HG03060 (cell line): ENCODE data around the gene MAML3.

Experiments used
- ATAC-seq: cut with Tn5 transposase; IDR thresholded peaks from one replicate; pipeline ENCODE4 v1.9.1; 2021; ENCODE audit warnings: low read depth, moderate number of reproducible peaks; ENCODE audit not compliant: unreplicated experiment

Gene MAML3

DNA sequence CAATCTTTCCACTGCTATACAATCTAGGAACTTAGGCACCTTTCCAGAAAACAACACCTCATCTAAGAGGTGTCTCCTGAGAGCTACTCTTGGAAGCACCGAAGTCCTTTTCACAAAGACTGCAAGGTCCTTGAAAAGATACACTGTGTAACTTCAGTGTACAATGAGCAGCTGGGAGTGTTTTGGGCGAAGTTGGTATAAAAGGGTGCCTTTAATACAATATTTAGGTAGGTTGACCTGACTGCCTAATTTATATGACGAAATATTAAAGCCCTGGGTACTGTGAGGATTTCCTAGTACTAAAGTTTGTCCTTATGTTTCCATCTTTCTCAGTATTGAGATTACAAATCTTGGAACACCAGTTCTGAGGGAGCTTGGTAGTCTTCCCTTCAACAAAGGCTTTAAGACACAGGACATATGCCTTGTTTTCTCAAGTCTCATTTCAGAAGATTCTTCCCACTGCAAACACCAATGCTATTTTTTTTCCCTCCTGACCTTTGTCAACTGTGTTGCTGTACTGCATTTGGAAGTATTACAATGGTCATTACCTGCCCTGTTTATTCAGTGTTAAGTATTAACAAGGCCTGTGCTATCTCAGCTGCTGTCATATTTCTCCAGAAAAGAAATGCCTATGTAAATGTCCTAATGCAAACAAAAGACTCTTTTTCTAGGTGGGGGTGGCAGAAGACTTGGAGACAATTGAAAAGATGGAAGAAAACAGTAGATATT lies 134.2 kb downstream of the MAML3 start:
- ATAC-seq = no peak

DNA sequence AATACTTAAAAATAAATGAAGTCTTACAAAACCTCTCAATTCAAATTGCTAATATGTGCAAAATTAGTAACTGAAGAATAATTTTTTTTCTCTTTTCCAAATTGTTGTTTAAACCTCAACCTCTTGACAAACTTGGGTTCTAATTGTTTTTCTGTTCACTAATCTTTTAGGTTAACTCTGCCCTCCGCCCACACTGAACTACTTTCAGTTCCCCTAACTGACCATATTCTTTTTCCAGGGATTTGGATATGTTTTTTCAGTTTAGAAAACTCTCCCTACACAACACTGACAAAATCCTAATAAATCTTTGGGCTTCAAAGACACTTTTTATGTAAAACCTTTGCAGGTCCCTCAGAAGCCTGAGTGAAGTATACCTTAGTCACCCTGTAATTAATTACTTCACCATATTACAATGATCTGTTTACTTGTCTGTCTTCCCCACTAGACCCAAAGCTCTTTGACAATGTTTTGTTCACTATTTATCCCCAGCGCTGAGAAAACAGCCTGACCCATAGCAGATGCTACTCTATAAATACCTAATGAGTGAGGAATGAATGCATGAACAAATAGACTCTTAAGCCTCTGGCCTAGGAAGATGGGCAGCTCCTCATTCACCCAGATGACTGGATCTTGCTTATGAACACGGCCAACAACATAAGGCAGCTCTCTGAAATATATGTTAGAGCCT lies 134.9 kb downstream of the MAML3 start:
- ATAC-seq = no peak

DNA sequence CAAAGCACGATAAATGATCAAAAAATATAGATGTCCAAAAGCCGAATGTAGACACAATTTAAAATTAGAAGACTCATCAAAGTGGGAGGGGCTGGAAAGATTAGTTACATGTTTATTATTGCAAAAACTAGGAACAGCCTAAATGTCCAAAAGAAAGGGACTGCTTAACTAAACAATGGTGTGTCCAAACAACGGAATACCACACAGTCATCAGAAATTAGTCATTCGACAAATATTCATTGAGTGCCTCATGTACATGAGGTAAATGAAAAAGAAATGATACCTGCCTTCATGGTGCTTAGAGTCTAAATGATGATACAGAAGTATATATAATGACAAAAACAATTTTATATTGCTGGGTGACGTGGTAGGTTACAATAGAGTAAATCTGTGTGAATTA lies 139.7 kb downstream of the MAML3 start:
- ATAC-seq = no peak

DNA sequence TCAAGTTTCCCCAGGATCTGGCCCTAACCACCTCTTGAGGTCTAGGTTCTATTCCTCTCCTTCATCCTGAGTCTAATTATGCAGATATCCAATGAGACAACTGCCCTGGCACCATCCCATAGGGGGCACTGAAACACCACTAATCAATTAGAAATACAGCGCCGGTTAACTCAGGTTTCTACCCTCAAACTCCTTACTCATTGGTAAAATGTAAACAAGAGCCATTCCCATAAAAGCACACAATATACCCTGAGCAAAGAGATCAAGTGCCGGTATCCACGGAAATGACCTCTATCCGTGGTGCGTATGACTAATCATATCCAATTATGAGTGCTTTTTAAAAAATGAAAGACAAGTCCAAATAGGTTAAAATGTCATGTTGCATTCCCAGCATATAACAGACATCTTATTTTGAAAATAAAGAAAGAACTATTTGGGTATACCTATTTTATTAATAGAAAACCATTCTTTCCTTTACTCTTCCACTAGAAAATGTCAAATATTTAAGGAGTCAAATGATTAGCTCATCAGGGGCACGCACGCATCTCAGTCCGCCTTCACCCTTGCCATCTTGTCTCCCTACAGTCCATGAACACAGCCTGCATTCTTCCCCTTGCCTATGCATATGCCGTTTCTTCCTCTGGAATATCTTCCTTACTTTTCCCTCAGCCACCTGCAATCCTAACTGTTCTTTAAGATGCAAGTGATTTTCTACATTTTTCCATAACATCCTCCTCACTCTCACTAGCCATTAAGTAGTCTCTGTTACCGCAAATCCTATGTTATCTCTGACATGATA lies 141.1 kb downstream of the MAML3 start:
- ATAC-seq = no peak

DNA sequence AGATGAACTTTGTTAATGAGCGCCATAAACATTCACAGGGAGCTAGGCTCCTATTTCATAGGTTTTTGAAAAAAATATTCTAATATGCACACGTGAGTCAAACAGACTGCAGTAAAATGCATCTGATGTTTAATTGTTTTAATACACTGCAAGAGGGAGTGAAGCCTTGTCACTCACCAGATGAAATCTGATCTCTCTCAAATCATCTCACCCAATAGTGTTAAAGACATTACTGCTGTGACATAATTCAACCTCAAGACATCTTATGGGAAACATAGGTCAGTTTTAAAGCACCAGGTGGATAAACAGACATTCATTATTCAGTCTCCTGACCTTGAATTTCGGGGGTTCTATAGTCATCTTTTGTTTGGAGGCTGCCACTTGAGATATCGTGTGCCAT lies 148.3 kb downstream of the MAML3 start:
- no peak for ATAC-seq

DNA sequence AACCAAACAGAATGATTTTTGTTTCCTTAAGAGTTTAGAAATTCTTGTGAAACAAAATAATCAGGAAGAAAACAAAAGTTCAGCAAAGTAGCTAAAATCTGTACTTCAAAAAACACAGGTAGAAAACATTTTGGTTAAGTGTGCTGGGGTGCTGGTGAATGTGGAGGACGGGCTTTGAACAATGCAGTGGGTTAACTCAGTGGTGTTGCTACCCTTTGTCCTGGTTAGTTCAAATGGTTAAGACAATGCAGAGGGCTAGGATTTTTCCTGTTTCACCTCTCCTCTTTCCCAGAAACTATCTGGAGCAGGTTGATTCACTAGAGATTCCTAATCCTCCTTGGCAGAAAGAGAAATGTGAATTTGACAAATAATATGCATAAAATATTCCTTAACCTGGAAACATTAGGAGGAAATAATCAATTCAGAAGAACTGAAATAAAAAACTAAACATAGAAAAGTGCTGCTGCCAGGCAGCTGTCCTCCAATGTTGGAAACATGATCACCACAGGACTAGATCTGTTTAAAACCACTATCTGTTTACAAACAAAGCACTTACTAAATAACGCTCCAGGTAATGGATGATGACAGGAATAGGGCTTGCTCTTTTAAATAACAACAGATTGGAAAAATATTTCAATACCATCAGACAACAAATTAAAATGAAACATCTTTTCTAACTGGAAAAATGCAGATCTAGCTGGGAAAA lies 148.9 kb downstream of the MAML3 start:
- ATAC-seq = no peak

DNA sequence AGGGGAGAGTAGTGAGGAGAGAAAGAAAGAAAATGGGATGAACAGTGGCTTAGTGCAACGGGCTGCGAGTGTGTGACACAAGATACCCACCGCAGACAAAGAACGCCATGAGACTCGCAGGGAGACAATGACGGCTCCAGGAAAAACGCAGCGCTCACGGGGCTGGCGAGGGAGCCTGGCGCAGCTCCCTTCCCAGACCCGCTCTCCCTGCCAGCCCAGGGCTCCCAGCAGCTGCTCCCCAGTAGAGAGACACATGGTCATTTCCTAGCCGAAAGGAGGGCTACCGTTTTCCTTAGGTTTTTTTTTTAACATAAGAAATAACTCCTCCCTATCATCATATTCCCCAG lies 149.5 kb downstream of the MAML3 start:
- no peak for ATAC-seq

DNA sequence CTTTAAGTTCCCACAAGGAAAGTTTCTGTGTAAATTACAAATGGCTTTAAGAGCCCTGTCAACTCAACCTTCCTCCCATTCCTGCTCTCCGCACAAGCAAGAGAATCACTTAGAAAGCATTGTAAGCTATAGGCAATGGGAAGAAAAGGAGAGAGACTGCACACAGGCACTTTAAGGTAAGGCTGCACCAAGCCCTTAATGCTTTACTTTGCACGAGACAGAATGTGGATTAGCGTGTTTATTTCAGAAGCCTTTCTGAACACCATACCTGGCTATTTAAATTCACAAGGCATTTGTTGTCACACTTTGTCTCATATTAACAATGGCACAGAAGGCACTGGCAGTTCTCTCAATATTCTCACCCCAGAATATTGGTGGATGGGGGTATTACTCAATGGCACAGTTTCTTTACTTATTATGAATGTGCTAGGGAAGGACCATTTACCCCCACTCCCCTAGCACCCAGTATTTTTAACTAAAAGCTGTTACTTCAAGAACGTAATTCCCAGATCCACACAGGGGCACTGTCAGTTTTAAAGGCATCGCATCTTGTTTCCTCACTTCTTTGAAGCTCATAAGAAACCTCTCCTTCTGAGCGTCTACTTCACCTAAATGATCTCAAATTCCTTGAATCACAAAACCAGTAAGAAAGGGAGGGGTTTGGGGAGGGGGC lies 150.0 kb downstream of the MAML3 start:
- ATAC-seq = no peak

DNA sequence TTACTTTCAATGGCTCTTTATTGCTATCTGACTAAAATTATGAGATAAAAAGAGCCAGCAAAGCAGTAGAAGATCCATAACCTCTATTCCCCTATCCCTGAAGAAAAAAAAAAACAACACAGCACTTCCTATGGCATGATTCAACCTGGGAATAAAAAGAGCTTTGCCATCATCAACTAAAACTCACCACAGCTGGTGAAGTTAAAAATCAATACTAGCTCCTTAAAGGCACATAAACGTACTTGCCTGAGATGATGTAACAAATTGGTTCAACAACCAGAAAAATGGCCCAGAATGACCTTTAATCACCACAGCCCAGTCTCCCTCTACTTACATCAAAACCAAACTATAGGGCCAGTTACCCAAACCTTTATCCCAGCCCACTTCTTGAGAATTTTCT lies 153.8 kb downstream of the MAML3 start:
- no peak for ATAC-seq

DNA sequence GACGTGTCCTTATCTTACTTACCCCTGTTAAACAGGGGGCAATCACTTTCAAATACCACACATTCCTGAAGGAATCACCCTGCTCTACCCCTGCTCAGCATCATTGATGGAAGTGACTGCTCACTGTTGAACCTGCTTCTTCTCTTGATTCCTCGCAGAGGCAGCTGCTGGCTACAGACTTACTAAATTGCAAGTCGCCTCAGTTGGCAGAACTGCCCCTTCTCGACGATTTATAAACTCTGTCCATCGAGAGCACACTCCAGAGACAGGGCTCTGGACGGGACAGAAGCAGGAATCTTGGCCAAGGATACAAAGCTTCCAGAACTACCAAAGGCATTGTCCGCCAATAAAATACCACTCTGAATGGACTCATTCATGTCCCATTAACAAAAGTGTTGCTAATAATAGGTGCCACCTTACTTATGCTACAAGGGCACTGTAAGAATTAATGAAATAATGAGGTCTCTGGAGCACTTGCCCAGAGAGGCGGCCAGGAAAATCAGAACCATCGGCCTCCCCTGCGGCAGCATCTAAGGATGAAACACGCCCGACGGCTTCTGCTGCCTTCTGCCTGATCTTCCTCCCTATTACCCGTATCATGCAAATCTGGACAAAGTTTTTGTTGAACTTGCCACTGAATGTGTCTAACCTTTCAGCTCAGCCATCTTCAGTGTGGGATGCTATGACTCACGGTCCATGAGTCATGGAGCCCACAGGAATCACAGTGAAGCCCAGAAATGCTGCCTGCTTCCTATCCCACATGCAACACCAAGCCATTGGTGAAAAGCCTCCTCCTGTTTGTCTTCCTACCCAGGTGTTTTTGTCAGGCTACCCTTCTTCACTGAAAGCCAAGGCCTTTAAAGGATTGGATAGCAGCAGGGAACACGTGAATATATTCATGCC lies 164.9 kb downstream of the MAML3 start:
- ATAC-seq = no peak

DNA sequence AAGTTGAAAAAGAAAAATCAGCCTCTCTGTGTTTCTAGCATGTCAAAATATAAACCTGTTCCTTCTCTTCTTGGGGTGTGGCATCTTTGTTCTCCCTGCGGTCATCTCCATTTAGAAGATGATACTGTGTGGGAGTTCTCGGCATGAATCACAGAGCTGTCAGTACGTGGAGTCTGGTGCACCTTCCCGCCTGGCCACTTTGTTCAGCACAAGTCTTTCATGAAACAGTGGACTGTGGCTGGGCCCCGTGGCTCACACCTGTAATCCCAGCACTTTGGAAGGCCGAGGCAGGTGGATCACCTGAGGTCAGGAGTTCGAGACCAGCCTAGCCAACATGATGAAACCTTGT lies 166.5 kb downstream of the MAML3 start:
- ATAC-seq = no peak

DNA sequence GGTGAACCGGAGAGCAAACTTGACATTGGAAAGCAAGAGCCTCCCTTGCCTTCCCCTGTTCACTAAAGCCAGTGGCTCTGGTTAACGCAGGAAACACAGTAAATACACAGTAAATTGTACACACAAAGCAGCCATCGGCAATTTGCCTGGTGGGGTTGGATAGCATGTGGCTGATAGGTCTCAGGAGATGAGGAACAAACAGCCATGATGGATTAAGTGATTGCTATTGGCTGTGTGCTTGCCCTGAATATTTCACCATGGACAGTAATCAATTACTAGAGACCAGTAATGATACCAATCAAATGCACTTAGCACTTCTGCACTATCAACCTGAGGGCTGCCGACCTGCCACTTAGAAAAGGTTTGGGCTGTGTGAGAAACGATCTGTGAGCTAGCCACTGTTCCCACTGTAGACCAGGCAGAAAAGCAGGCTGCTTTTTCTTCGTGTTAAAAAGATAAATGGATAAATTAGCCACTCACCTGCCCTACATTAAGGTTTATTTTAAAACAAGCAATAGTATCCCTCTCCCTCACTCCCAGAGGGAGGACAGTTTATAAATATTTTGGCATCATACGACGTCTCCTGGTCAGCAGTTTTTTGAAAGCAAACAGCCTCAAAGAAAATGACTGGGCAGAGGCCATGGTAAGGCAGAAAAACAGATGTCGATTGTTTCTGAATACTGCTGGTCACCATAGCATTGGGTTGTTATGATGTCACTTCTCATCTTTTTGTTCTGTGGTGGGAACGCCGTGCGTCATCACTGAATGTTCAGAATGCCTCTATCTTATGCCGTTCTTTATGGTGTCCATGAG lies 167.1 kb downstream of the MAML3 start:
- ATAC-seq = no peak

DNA sequence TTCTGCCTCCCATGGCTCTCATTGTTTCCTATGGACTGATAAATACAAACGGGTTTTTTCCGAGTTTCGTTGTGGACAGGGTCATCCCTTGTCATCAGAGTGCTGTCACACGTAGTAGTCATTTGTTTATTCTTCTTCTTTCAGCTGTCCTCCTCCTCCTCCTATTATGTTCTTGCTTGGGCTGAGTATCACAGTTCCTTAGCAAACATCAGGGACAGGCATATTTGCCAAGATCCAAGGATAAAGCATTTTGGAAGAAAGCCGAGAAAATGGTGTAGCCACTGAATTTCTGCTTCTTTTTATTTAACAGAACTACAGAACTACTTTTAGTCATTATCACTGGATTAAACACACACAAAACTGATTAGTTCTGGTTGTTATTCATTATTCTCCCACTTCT lies 167.9 kb downstream of the MAML3 start:
- ATAC-seq = no peak

DNA sequence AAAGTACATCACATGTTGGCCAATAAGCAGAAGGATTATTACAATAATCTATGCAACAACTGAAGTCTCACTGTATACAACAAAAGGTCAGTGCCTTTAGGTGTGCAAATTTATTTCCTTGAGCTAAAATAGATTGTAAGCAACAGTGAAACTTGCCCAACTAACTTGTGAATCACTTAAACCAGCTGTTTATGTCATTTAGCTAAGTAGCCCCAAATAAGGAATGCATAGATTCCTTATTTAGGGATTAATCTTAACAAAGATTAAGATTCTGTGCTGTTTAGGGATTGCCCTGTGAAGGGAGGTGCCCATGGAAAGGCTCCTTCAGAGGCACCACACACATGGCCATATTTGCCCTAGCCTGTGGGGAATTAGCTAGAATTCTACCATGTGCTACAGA lies 168.6 kb downstream of the MAML3 start:
- ATAC-seq = no peak

DNA sequence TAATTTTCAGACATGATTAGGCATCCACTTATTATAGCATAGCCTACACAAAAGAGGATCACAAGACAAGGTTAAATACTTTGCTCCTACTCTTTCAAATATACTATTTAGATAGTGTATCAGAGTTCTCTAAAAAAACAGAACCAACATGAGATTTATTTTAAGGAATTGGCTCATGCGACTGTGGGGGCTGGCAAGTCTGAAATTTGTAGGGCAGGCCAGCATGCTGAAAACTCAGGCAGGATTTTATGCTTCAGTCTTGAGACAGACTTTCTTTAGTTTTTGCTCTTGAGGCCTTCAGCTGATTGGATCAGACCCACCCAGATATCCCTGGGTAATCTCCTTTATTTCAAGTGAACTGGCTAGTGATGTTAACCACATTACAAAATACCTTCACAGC lies 169.5 kb downstream of the MAML3 start:
- no peak for ATAC-seq

DNA sequence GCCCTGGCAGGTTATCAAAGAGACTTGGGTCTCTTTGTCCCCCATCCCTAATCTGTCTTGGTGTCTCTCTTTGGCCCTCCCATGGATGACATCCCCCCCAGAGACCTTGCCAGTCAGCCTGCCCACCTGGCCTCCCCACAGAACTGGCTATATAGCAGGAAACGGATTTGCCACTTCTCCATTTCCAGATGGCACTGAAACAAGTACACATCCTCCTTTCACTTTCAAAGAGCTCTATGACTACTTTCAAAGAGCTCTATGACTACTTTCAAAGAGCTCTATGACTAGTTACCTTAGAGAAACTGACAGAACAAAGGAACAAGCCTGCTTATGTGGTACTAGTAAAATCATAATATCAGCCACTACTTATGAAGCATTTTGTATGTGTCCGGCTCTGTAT lies 175.3 kb downstream of the MAML3 start:
- peak; percentile 97 for ATAC-seq

DNA sequence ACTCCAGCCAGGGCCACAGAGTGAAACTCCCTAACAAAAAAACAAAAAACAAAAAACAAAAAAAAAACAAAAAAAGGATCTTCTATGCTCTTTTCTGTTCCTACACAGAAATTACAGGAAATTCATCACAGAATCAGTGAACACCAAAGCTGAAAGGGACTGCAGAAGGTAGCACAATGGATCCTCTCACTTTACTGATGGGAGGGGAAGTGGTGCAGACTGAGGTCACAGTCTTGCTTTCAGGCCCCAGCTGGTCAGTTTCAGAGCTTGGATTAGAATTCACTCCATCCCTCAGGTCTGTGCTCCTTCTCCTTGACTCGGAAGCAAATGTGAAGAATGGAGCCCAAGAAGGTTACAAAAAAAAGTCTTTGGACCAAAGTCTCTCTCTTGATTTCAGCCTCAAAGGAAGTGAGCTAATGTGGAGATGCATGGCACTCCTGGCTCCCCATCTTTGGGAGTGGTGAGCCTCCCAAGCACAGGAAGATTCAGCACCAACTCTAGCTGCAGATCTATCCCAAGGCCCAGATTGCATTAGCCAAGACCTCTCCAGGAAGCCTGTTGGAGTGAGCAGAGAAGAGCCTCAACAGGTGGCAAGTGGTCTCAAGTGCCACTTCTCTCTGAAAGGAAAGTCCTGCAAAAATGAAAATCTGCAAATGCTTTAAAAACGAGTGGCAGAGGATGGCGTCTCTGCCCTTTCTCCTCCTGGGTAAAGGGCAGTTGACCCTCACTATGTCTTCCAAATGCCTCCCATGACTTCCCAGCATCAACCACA lies 176.0 kb downstream of the MAML3 start:
- no peak for ATAC-seq

DNA sequence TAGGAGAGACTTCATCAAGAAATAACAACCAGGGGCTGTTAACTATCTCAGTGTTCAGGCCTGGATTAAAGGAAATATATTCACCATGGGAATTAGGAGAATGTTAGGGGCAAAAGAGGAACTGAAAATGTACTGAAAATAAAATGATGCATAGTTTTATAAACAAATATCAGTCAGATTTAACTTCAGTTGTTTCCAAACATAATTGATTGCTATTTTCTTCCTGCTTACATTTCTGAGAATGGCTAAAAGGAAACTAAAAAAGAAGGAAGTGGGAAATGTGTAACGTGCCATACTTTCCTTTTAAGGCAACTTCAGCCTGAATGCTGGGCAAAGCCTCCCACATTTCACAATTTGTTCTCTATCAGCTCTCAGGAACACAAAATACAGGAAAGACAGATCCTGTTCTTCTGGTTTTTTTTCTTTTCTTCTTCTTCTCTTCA lies 178.1 kb downstream of the MAML3 start:
- ATAC-seq = no peak
